Neural cell (in vitro differentiated cells): ENCODE data around the gene ZNF335.
"Not testable (repeated sequence)": the region's sequence is repeated elsewhere in the genome, so short reads cannot be mapped to it uniquely, and the experiment has no call there.

ENCODE experiments used
- EZH2 ChIP-seq: fragments of 200-600, 300-800 bp; shearing (Covaris generic), sonication (generic); IDR thresholded peaks from 2 replicates; pipeline ENCODE4 v1.6.1; 2014; ENCODE audit warnings: antibody characterized with exemption, low read length, borderline replicate concordance, mild to moderate bottlenecking; ENCODE audit not compliant: insufficient read depth, poor library complexity, severe bottlenecking
- RAD21 ChIP-seq: fragments of 450-650 bp; conservative IDR thresholded peaks from 2 replicates; pipeline ENCODE4 v1.6.1; 2014; ENCODE audit warnings: antibody characterized with exemption, mild to moderate bottlenecking, moderate library complexity
- TF ChIP-seq, protein P1 (sequence below): fragments of 450-650 bp; IDR thresholded peaks from 2 replicates; pipeline ENCODE4 v1.5.1; 2014; ENCODE audit warnings: antibody characterized with exemption, mild to moderate bottlenecking, moderate library complexity; ENCODE audit not compliant: poor library complexity, severe bottlenecking
- TF ChIP-seq, protein P2 (sequence below): IDR thresholded peaks from 2 replicates; pipeline ENCODE4 v1.6.1; 2012; ENCODE audit warnings: borderline replicate concordance

DNA sequence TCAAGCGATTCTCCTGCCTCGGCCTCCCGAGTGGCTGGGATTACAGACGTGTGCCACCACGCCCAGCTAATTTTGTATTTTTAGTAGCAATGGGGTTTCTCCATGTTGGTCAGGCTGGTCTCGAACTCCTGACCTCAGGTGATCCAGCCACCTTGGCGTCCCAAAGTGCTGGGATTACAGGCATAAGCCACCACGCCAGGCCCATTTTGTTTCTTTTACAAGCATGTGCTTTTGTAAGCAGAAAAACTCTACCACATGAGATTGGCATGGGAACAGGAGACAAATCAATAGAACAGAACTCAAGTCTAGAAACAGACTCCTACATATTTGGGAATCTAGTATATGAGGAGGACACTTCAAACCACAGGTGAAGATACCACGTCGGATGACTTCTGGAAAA is 15.7 kb downstream of the ZNF335 start:
- TF ChIP-seq, protein P1, sequence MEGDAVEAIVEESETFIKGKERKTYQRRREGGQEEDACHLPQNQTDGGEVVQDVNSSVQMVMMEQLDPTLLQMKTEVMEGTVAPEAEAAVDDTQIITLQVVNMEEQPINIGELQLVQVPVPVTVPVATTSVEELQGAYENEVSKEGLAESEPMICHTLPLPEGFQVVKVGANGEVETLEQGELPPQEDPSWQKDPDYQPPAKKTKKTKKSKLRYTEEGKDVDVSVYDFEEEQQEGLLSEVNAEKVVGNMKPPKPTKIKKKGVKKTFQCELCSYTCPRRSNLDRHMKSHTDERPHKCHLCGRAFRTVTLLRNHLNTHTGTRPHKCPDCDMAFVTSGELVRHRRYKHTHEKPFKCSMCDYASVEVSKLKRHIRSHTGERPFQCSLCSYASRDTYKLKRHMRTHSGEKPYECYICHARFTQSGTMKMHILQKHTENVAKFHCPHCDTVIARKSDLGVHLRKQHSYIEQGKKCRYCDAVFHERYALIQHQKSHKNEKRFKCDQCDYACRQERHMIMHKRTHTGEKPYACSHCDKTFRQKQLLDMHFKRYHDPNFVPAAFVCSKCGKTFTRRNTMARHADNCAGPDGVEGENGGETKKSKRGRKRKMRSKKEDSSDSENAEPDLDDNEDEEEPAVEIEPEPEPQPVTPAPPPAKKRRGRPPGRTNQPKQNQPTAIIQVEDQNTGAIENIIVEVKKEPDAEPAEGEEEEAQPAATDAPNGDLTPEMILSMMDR, result not testable (repeated sequence)
- TF ChIP-seq, protein P2, sequence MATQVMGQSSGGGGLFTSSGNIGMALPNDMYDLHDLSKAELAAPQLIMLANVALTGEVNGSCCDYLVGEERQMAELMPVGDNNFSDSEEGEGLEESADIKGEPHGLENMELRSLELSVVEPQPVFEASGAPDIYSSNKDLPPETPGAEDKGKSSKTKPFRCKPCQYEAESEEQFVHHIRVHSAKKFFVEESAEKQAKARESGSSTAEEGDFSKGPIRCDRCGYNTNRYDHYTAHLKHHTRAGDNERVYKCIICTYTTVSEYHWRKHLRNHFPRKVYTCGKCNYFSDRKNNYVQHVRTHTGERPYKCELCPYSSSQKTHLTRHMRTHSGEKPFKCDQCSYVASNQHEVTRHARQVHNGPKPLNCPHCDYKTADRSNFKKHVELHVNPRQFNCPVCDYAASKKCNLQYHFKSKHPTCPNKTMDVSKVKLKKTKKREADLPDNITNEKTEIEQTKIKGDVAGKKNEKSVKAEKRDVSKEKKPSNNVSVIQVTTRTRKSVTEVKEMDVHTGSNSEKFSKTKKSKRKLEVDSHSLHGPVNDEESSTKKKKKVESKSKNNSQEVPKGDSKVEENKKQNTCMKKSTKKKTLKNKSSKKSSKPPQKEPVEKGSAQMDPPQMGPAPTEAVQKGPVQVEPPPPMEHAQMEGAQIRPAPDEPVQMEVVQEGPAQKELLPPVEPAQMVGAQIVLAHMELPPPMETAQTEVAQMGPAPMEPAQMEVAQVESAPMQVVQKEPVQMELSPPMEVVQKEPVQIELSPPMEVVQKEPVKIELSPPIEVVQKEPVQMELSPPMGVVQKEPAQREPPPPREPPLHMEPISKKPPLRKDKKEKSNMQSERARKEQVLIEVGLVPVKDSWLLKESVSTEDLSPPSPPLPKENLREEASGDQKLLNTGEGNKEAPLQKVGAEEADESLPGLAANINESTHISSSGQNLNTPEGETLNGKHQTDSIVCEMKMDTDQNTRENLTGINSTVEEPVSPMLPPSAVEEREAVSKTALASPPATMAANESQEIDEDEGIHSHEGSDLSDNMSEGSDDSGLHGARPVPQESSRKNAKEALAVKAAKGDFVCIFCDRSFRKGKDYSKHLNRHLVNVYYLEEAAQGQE, result not testable (repeated sequence)
- TF ChIP-seq EZH2, RAD21: not testable (repeated sequence)
